ENCODE measurements around the gene SCN9A. TPM values are rescaled to one million over a fixed set of nuclear protein-coding genes. Genes with fewer than 3 reads are reported as not detected.

Gene SCN9A
- total and polyA plus RNA-seq, 9 of the 15 experiments (the other 6 are each of a cell fraction or from before 2014, with no cell fraction given), result 1.4 to 22.8 (median 7.1) TPM

DNA sequence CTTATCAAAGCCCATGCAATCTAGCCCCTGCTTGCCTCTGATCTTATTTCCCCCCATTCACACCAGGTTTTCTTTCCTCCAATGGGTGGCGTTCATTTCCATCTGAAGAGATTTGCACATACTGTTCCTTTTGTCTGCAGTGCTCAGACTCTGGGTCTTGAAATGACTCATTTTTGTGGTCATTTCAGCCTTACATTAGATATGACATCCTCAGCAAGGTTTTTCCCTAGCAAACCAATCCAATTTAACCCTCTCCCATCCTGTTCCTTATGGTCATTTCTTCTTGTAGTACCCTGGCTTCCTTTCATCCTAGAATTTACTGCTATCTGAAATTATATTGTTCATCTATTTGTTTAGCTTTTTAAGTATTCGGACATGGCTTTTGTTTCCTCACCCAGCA lies 205.4 kb downstream of the SCN9A start (continued):
- TF ChIP-seq ATF3 (IDR thresholded peaks at IDR 0.05) (peak; percentile 23; the same call in 1 of the 2 replicates), ATF3 (CRISPR knock-in tag; conservative IDR thresholded peaks at IDR 0.05) (no peak), ZNF589 (CRISPR knock-in tag; IDR thresholded peaks at IDR 0.05; ENCODE audit: low read depth) (no peak), ZNF436 (CRISPR knock-in tag; IDR thresholded peaks at IDR 0.05) (no peak), FOSL1 (tag; conservative IDR thresholded peaks at IDR 0.05) (peak; percentile 58), TEAD4 (IDR thresholded peaks at IDR 0.05; ENCODE audit: low read length) (no peak), TEAD4 (CRISPR knock-in tag; IDR thresholded peaks at IDR 0.05; ENCODE audit: borderline replicate concordance) (no peak), ZNF740 (CRISPR knock-in tag; IDR thresholded peaks at IDR 0.05) (no peak), ZNF740 (tag; IDR thresholded peaks at IDR 0.05) (no peak)
- TF ChIP-seq, protein P1, sequence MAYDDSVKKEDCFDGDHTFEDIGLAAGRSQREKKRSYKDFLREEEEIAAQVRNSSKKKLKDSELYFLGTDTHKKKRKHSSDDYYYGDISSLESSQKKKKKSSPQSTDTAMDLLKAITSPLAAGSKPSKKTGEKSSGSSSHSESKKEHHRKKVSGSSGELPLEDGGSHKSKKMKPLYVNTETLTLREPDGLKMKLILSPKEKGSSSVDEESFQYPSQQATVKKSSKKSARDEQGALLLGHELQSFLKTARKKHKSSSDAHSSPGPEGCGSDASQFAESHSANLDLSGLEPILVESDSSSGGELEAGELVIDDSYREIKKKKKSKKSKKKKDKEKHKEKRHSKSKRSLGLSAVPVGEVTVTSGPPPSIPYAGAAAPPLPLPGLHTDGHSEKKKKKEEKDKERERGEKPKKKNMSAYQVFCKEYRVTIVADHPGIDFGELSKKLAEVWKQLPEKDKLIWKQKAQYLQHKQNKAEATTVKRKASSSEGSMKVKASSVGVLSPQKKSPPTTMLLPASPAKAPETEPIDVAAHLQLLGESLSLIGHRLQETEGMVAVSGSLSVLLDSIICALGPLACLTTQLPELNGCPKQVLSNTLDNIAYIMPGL (CRISPR knock-in tag; IDR thresholded peaks at IDR 0.05), result no peak
- TF ChIP-seq, protein P2, sequence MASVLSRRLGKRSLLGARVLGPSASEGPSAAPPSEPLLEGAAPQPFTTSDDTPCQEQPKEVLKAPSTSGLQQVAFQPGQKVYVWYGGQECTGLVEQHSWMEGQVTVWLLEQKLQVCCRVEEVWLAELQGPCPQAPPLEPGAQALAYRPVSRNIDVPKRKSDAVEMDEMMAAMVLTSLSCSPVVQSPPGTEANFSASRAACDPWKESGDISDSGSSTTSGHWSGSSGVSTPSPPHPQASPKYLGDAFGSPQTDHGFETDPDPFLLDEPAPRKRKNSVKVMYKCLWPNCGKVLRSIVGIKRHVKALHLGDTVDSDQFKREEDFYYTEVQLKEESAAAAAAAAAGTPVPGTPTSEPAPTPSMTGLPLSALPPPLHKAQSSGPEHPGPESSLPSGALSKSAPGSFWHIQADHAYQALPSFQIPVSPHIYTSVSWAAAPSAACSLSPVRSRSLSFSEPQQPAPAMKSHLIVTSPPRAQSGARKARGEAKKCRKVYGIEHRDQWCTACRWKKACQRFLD (CRISPR knock-in tag; IDR thresholded peaks at IDR 0.05), result no peak
